ENCODE measurements around the gene PHOX2A.

PHOX2A gene

DNA sequence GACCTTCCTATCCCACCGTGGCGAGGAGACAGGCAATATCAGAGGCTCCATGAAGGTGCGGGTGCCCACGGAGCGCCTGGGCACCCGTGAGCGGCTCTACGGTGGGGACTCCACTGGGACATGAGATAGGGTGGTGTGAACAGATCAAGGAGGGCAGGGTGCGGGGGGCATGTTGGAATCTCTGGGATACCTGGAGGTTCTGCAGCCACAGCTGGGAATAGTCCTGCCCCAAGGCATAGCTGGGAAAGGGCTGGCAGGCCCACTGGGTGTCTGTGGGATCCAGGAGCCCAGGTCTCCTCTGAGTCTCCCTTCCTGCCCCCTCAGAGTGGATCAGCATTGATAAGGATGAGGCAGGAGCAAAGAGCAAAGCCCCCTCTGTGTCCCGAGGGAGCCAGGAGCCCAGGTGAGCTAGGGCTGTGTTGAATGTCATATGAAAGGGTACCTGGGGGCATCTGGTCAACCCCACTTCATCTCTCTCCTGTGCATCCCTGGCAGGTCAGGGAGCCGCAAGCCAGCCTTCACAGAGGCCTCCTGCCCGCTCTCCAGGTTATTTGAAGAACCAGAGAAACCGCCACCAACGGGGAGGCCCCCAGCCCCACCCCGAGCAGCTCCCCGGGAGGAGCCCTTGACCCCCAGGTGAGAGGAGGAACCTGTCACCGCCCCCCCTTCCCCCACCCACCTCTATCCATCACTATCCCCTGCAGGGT lies 8.5 kb downstream of the PHOX2A start:
- Histone ChIP-seq H3K4me3 (replicated peaks; ENCODE audit: low read depth, low read length) (no peak overlapping the region), H3K27me3 (replicated peaks; ENCODE audit: control insufficient read depth, insufficient read depth, low read length) (no peaks in the 10 kb centered on the region; the same call in 1 of the 2 replicates), H3K36me3 (ENCODE audit: control insufficient read depth, insufficient read depth, low read length) (peaks cover 45% of the 10 kb centered on the region)
- DNase-seq (ENCODE audit: extremely low read depth, insufficient read length): no peak
- TF ChIP-seq, protein P1, sequence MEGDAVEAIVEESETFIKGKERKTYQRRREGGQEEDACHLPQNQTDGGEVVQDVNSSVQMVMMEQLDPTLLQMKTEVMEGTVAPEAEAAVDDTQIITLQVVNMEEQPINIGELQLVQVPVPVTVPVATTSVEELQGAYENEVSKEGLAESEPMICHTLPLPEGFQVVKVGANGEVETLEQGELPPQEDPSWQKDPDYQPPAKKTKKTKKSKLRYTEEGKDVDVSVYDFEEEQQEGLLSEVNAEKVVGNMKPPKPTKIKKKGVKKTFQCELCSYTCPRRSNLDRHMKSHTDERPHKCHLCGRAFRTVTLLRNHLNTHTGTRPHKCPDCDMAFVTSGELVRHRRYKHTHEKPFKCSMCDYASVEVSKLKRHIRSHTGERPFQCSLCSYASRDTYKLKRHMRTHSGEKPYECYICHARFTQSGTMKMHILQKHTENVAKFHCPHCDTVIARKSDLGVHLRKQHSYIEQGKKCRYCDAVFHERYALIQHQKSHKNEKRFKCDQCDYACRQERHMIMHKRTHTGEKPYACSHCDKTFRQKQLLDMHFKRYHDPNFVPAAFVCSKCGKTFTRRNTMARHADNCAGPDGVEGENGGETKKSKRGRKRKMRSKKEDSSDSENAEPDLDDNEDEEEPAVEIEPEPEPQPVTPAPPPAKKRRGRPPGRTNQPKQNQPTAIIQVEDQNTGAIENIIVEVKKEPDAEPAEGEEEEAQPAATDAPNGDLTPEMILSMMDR (IDR thresholded peaks at IDR 0.05; ENCODE audit: insufficient read depth, low read length, poor library complexity, severe bottlenecking): no peak

DNA sequence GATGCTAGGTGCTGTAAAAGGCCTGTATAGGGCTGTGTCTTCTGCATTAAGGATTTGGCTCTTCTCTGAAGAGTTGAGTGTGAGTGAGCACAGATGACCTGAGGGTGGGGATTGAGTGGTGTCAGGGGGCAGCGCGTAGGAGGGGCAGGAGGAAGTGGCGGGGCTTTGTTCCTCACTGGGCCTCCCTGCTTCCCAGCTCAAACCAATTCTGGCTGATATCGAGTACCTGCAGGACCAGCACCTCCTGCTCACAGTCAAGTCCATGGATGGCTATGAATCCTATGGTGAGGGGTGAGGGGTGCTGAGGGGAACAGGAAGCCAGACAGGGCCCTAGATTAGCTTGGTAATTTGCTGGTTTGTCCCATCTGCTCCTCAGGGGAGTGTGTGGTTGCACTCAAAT lies 9.1 kb downstream of the PHOX2A start:
- Histone ChIP-seq H3K4me3 (replicated peaks; ENCODE audit: low read depth, low read length) (no peak overlapping the region), H3K36me3 (ENCODE audit: control insufficient read depth, insufficient read depth, low read length) (peaks cover 51% of the 10 kb centered on the region)

DNA sequence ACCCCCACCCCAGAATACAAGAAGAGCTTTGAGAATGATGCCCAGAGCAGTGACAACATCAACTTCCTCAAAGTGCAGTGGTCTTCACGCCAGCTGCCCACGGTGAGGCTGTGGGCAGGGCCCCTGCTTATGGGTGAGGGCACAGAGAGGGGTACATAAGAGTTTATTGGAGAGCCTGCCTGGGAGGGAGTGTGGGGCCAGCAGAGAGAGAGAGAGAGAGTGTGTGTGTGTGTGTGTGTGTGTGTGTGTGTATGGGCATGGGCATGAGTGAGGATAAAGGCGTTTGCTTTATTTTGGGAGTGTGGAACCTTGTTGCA lies 9.5 kb downstream of the PHOX2A start:
- TF ChIP-seq, protein P1 (IDR thresholded peaks at IDR 0.05; ENCODE audit: insufficient read depth, low read length, poor library complexity, severe bottlenecking): no peak
- Histone ChIP-seq H3K4me3 (replicated peaks; ENCODE audit: low read depth, low read length) (no peak overlapping the region), H3K27me3 (replicated peaks; ENCODE audit: control insufficient read depth, insufficient read depth, low read length) (no peaks in the 10 kb centered on the region; the same call in 1 of the 2 replicates), H3K36me3 (ENCODE audit: control insufficient read depth, insufficient read depth, low read length) (peaks cover 56% of the 10 kb centered on the region)
- DNase-seq (ENCODE audit: extremely low read depth, insufficient read length): no peak

More for the DNA sequence above, 9.1 kb downstream of the PHOX2A start:
- H3K27me3 ChIP-seq (replicated peaks; ENCODE audit: control insufficient read depth, insufficient read depth, low read length): no peaks in the 10 kb centered on the region; the same call in 1 of the 2 replicates
- DNase-seq (ENCODE audit: extremely low read depth, insufficient read length): no peak
- TF ChIP-seq, protein P1 (IDR thresholded peaks at IDR 0.05; ENCODE audit: insufficient read depth, low read length, poor library complexity, severe bottlenecking): no peak

DNA sequence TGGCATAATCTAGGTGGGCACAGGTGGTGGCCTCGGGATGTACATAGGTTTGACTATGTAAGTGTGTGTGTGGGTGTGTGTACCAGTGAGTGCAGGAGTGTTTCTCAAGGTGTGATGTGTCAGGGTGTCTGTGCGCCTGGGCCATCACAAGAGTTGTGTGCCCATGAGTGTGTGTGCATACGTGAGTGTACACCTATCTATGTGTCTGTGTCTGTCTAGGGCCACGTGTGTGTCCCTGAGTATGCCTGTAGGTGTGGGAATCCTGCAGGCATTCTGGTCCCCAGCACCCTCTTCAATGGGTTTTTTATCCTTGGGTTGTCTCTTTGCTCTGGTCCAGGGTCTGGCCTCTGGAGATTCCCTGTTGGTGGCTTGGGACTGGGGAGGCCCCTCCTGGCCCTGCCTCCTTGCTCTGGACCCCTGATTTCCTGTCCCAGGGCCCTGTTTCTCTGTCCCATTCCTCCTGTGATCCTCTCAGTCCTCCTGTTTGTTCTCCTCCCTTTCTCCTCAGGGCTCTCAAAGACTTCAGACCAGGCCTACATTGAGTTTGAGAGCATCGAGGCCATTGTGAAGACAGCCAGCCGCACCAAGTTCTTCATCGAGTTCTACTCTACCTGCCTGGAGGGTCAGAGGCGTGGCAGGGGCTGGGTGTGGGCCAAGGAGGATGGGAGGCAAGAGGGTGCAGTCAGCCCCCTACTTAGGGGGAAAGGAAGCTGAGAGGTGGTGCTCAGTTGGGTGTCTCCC lies 10.0 kb downstream of the PHOX2A start:
- Histone ChIP-seq H3K27me3 (replicated peaks; ENCODE audit: control insufficient read depth, insufficient read depth, low read length) (no peaks in the 10 kb centered on the region), H3K36me3 (ENCODE audit: control insufficient read depth, insufficient read depth, low read length) (peaks cover 60% of the 10 kb centered on the region), H3K4me3 (replicated peaks; ENCODE audit: low read depth, low read length) (no peak overlapping the region)
- no peak for DNase-seq (ENCODE audit: extremely low read depth, insufficient read length)
- TF ChIP-seq, protein P1 (IDR thresholded peaks at IDR 0.05; ENCODE audit: insufficient read depth, low read length, poor library complexity, severe bottlenecking): no peak

DNA sequence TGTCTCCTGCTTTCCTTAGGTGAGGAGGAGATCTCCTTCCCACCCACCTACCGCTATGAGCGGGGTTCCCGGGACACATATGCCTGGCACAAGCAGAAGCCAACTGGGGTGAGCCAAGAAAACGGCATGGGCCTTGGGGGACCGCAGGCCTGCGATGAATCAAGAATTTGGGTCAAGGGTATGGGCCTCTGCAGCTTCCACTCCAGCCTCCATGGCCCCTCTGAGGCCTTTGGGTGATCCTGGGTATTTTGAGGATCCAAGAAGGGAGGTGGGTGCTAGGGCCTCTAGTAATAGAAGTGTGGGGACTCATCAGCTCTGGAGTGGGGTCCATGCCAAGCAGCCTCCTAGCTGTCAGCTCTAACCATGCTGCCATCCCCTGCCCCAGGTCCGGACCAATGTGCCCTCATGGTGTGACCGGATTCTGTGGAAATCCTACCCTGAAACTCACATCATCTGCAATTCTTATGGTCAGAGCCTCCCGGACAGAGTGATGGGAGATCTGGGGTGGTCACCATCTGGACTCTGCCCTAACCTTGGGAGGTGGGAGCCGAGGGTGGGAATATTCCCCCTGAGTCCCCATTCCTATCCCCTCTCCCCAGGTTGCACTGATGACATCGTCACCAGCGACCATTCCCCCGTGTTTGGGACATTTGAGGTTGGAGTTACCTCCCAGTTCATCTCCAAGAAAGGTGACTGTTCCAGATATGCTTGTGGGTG lies 10.8 kb downstream of the PHOX2A start:
- Histone ChIP-seq H3K27me3 (replicated peaks; ENCODE audit: control insufficient read depth, insufficient read depth, low read length) (no peaks in the 10 kb centered on the region), H3K4me3 (replicated peaks; ENCODE audit: low read depth, low read length) (no peak overlapping the region), H3K36me3 (ENCODE audit: control insufficient read depth, insufficient read depth, low read length) (peaks cover 63% of the 10 kb centered on the region)
- TF ChIP-seq, protein P1 (IDR thresholded peaks at IDR 0.05; ENCODE audit: insufficient read depth, low read length, poor library complexity, severe bottlenecking): no peak
- no peak for DNase-seq (ENCODE audit: extremely low read depth, insufficient read length)
